NAMALWA (cell line): ENCODE results near the gene HLA-B.
A peak's percentile ranks its signal among the peaks of the same experiment; 100 is the strongest.
"Not testable (repeated sequence)": the region's sequence is repeated elsewhere in the genome, so short reads cannot be mapped to it uniquely, and the experiment has no call there.

ENCODE experiments used
- DNase-seq: peaks from one replicate; pipeline ENCODE4 v3.0.0-alpha.2; 2015; ENCODE audit warnings: low spot score

Gene HLA-B

DNA sequence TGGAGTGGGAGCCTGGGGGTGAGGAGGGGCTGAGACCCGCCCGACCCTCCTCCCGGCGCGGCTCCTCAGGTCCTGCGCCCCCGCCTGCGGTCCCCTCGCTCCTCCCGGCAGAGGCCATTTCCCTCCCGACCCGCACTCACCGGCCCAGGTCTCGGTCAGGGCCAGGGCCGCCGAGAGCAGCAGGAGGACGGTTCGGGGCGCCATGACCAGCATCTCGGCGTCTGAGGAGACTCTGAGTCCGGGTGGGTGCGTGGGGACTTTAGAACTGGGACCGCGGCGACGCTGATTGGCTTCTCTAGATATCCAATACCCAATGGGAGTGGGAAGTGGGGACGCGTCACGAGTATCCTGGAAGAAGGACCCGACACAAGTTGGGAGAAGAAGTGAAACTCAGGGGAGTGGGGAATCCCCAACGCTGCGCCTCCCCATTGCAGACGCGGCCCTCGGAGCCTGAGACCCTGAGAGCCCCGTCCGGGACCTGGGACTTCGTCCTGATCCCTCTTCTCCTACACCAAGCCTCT is at the start of gene HLA-B:
Gene HLA-B (minus strand): TSS at position 234 of the 521 bp plus-strand sequence. CDS start 21 bp downstream, at position 213.
- DNase-seq = peak; percentile 97

DNA sequence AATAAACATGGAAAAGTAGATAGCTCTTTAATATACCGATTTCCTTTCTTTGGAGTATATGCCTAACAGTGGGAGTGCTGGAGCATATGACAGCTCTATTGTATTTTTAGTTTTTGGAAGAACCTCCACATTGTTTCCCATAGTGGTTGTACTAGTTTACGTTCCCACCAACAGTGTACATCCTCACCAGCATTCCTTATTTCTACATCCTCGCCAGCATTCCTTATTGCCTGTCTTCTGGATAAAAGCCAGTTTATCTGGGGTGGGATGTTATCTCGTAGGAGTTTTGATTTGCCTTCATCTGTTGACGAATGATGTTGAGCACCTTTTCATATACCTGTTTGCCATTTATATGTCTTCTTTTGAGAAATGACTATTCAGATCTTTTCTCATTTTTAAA is 49.0 kb upstream of the HLA-B start:
- DNase-seq = no peak

DNA sequence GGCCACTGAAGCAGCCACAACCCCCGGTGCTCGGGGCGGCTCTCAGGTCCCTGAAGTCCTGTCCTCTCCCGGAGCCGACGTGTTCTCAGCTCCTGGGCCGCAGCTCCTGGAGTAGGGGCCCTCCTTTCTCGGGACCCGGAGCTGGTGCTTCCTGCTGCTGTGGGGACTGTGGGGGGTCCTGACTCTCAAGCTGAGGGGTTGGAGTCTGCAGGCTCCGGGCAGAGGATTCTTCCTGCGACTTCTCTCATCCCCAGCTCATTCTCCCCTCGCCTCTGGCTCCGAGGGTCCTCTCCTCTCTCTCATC is 47.0 kb upstream of the HLA-B start:
- DNase-seq = not testable (repeated sequence)

DNA sequence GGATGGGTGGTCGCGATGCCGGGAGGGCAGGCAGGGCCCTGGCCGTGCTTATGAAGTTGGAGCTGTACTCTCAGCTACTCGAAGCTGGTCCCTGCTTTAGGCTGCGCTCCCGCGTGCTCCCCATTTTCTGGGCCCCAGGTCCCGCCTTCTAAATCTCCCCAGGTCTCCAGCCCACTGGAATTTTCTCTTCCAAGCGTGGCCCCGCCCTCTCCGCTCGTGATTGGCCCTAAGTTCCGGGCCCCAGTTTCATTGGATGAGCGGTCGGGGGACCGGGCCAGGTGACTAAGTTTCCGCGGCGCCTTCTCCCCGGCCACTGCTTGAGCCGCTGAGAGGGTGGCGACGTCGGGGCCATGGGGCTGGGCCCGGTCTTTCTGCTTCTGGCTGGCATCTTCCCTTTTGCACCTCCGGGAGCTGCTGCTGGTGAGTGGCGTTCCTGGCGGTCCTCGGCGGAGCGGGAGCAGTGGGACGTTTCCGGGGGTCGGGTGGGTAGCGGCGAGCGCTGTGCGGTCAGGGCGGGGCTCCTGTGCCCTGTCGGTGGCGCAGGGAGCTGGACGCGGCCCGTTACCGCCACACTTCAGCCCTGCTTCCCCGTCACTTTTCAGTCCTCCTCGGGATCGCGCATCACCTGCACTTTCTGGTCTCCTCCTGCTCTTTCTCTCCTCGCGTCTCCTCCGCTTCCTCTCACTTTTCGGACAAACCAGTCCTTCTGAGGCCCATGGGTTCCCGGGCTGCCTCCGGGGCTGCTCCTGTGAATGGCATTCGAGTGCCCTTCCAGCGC is 46.5 kb upstream of the HLA-B start, which contains the start of gene MICA:
Gene MICA (plus strand): TSS at position 313 of the 778 bp plus-strand sequence. CDS start 38 bp downstream, at position 351.
- DNase-seq = peak; percentile 58

DNA sequence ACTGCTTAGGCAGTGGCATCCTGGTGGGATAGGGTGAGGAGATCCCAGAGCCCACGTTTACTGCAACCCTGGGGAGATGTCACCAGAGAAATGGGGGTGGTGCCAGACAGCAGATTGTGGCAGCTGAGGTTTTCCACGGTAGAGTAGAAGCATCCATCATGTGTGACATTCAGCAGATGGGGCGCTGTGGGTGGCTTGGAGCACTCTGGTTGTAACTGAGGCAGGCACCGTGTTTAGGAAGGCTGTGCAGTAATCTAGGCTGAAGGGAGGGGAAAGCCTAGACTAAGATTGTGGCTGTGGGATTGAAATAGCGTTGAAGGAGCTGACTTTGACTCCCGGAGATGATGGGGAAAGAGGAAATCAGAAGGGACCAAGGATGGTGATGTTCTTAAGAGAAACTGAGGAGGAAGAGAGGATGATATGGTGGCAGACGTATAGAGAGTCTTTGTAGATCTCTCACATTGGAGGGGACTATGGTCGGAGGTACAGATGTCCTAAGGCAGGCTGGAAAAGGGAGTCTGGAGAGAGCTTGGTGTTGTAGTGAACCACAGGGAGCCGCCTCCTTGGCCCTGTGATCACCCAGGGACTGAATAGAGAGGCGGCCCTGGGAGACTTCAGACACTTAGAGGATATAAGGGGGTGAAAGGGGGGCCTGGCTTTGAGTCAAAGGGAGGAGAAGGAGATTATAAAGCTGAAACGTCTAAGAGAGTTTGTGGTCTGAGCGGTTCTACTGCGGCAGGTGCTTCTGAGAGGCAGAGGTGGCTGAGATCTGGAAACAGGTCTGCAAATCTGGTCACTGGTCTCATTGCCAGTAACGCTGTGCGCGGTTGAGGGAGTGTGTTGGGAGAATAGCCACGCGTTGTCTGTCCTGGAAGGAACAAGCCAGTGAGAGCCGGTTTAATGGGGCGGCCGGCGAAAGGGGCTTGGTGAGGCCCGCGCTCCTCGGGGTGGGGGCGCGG is 45.6 kb upstream of the HLA-B start:
- peak; percentile 54 for DNase-seq

DNA sequence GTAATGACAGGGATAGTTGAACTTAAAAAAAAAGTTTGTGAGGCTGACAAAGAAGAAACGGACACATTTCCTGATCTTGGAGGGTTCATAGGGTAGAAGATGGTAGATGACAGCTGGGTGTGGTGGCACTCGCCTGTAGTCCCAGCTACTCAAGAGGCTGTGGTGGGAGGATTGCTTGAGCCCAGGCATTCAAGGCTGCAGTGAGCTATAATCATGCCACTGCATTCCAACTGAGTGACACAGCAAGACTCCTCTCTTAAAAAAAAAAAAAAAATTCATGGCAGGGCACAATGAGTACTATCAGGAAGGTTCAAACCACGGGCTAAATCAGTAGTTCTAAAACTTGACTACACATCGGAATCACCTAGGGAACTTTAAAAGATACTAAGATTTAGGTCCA is 44.4 kb upstream of the HLA-B start:
- DNase-seq = no peak

DNA sequence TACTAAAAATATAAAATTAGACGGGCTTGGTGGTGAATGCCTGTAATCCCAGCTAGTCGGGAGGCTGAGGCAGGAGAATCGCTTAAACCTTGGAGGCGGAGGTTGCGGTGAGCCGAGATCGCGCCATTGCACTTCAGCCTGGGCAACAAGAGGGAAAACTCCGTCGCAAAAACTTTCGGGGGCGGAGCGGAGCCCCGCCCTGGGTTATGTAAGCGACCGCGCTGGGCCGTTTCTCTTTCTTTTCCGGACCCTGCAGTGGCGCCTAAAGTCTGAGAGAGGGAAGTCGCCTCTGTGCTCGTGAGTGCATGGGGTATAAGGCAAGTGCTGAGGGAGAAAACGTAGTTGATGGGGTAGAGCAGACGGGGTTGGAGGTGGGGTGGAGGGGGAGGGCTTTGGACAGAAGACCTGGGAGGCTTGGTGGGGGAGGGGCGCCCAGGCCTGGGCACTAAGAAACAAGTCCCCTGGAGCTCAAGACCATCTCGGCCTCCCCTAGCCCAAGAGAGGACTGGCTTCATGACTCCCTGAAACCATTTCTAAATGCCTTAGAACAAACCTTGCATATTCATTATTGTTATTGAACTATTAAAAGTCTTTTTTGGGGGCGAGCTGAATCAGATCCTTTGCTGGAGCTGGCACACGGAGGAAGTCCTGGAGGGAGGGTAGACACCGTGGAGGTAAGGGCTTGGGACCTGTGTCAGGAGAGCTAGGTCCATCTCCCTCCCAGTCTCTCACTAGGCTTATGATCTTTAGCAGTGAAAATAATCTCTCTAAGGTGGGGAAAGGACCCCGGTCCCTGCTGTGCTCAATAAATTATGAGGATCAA is 43.7 kb upstream of the HLA-B start:
- DNase-seq = peak; percentile 80

DNA sequence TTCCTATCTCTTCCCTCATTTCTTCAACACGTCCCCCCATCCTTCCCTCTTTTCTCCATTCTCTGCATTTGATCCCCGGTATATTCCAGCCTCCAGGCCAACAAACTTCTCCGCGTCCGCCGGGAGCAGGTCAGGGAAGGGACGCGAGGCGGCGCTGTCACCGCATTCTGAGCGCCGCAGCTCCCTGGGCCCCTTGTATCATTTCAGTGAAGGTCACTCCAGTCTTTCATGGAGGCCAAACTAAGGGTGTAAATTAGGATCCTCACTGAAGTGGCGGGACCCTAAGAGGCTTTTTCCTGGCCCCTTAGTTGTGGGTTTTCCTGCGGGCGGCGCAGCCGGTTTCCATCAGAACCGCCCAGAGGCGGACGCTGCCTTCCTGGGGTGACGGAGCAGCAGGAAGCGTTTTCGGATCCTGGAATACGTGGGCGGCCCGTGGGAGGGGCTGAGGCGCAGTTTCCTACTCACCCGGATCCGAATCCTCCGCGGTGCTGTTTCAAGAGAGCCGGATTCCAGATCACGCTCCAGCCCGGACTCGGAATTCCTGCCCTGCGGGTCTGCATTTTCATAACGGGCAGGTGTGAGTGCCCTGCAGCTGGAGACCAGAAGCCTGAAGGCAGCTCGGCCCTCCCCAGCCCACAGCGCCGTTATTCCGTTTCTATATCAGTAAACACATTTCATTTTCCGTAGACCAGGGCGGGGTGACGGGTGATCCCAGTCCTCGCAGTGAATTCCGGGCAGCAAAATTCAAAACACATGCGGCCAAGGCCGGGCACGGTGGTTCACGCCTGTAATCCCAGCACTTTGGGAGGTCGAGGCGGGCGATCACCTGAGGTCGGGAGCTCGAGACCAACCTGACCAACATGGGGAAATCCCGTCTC is 42.8 kb upstream of the HLA-B start:
- DNase-seq = peak; percentile 71

DNA sequence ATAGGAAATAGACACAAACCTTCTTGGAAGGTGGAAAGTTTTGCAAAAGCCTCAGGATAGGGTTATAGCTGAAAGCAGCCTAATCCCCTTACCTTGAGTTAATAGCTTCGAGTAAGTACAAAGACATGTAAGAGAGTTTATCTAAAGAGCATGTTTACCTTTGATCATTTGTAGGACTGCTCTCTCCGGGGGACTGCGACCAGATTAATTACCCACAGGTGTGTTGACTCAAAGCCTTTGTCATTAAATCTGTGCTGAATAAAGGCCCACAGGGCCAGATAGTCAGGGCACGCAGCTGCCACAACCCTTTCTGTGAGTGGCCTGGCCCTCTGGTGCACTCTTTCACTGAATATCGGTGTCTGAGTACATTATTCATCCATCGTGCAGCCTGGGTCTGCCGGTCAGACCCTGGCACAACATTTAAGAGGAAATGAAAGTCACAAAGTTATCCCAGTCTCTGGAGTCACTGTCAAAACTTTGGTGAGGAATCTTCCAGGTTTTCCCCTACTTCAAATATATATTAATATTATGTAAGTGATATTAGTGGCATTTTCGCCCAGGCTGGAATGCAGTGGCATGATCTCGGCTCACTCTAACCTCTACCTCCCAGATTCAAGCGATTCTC is 41.0 kb upstream of the HLA-B start:
- DNase-seq = no peak

DNA sequence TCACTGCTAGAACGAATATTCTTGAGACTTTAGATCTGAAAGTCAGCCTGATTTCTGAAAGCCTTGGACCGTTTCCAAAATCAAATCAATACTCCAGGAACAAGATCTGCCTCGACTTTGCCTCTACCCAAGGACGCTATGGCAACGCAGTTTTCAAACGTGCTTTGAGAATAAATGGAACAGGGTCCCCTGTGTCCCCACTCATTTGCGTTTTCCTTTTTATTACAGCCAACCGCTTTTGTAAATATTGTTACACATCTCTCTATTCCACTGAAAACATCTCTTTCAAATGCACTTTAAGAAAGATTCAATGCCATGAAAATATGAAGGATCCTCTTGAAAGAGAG is 40.1 kb upstream of the HLA-B start:
- DNase-seq = not testable (repeated sequence)

DNA sequence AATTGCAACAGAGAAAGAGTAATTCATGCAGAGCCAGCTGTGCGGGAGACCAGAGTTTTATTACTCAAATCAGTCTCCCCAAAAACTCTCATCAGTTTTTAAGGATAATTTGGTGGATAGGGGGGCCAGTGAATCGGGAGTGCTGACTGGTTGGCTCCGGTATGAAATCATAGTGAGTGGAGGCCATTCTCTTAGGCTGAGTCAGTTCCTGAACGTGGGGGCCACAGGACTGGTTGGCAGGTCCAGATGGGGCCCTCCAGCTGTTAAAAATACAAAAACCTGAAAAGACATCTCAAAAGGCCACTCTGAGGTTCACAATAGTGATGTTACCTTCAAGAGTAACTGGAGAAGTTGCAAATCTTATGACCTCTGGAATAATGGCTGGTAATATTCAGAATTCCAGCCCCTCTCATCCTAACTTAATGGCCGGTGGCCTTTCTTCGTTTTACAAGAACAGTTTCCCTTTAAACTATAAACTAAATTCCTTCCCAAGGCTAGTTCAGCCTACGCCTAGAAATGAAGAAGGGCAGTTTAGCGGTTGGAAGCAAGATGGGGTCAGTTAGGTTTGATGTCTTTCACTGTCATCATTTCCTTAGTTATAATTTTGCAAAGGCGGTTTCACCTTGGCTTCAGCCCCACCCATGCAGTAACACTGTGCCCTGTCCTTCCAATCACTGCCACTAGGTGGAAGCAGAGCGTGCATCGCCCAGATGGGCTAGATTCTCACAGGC is 39.6 kb upstream of the HLA-B start:
- DNase-seq = peak; percentile 93

DNA sequence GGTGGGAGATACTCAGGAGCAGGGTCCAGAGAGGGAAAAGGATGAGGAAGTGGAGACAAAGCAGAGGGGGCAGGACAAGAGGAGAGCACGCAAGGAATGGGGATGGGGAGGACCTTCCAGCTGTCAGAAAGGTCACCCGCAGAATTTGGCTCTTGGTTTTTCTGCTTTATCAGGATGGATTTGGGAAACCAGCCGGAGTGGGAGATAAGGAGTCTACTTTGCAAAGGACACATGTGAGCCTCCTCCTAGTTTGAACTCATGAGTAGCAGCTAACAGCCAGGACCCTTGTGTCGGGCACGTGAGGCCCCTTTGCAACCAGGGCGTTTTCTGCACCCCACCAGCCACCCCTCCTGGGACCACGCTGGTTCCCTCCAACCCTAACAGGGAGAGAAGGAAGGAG is 38.9 kb upstream of the HLA-B start:
- DNase-seq = no peak

DNA sequence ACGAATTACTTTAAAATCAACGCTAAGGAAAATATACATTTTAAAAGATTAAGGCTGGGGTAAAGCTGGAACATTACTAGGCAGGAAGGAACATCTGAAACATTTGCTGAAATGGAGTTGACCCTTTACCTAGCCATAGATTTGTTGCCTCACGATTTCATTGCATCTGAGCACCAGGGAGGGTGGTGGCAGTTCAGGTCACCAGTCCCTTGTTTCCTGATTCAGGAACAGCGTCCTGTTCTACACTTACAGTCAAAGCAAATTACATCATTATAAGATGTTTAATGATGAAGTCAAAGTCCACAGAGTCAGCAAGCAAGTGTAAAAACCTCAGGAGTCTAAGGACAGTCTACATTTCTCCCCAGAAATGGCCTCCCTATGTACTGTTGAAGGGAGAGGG is 37.4 kb upstream of the HLA-B start:
- DNase-seq = no peak

DNA sequence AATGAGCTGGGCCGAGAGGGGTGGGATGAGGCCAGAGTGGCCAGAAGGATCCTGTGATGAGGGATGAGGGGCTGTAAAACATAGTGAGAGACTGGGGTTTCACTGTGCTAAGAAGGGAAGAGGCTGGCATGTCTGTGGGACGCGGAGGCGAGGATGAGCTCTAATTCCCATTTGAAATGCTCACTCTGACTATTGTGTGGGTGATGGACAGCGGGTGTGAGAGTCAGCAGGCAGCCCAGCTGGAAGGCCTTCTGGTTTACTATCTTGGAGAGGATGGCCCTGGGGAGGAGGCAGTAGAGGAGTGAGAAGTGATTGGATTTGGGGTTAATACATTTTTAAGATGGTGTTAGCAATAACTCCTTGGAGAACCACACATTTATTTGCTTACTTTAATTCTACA is 37.0 kb upstream of the HLA-B start:
- no peak for DNase-seq

DNA sequence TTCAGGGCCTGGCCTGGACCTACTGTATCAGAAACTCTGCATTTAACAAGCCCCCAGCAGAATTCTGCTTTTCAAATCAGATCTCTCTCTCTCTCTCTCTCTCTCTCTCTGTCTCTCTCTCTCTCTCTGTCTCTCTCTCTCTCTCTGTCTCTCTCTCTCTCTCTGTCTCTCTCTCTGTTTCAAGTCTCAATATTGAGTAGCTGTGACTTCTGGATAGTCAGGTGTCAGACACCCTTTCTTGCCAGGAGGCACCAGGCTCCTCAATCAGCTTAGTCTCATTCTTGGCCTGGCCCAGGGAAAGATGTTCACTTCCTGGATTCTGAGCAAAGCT is 32.8 kb upstream of the HLA-B start:
- DNase-seq = not testable (repeated sequence)

DNA sequence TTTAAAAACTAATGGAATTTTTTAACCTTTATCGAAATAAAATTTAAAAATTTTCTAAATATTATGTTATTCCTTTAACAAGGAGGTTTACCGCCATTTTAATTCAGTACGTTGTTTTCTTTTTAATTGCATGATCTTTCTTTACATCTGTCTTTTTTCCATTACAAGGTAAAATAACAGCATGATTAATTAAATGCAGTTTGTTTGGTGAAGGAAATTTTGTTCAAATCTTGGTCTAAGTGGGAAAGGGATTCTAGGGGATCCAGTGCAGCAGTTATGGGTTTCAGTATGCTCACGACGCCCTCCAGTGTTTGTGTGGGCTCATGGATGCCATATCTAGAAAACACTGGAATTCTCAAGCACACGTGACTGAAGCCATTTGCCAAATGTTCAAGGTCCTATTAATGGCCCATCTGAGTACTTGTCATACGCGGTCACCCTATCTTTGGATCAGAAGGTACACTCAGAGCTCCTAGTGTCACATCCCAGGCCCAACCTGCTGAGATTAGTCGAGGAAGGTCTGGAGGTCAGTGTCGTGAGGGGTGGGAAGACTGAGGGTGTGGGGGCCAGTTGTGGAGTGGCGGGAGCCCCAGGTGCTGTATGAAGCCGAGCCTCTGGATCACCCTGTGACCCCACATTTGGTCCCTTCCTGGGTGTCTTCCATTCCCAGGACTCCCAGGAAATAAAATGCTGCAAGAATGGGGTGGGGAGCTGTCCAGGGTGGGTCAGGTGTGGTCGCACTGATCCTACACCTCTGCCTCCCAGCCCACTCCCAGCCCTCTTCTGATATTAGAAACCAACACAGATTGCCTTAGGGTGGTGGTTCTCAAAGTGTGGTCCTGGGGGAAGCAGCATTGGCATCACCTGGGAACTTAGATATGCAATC is 32.2 kb upstream of the HLA-B start:
- DNase-seq = not testable (repeated sequence)

DNA sequence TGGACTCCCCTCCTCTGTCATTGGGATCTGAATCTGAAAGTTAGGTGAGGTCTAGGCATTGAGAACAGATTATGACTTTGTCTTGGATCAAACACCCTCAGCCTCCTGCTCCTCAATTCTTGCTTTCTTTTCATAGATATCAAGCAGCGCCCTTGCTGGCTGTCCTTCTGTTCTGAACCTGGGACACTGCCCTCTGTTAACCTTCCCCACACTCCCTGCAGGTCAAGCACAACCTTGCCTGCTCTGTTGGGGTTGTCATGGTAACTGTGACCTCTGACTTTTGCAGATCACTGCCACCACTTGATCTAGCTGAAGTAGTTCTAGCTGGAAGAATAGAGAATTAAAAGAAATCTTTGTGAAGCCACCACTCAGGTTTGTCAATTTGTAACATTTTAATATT is 30.0 kb upstream of the HLA-B start:
- no peak for DNase-seq

DNA sequence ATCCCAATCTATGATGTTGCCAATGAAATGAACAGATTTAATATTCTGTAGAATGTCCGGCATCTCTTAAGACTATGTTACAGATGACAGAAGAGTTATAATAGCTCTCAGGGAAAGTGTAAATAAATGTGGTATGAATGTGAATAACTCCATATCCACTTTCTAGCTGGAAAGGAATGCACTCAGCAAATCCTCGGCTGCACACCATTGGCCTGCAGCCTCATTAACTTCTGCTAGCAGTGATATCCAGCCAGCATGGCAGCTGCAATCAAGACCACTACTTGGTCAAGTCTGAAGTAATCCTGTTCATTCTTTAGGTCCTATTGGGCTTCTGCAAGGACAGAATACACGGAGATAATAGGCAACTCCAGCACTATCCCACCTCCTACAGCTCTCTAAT is 29.1 kb upstream of the HLA-B start:
- DNase-seq = no peak

DNA sequence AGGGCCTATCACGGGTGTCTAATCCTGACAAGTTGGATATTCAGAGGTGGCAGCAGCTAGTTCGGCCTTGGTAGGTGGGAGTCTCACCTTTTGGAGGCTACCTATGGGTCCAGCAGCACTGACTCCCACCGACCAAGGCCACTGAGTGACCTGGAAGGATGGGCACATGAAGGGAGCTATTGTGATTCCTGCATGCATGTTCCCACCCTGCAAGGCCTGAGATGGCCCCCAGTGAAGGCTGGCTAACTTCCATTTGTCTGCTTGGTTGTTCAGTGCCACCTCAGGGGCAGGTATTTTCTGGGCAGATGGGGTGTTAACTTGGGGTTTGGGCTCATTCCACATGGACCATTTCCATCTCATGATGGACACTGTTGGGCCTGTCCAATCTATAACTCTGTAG is 28.1 kb upstream of the HLA-B start:
- DNase-seq = no peak
